OCI-LY7 (cell line): ENCODE results near the gene CTDSPL. TPM values are rescaled to one million over a fixed set of nuclear protein-coding genes. Genes with fewer than 3 reads are reported as not detected.
"Not testable (repeated sequence)": the region's sequence is repeated elsewhere in the genome, so short reads cannot be mapped to it uniquely, and the experiment has no call there.

Experiments used
- BruUV-seq: library from RNA; stranded (reverse); fragments of 400-500 nt; replicated peaks from 2 replicates; lab custom pipeline; 2021; lab: Mats Ljungman, UMichigan
- CTCF ChIA-PET: fragments of 300-600 bp; sonication (Branson Sonifier 250); formaldehyde crosslinking; loops from one replicate; lab custom pipeline; 2022; ENCODE audit warnings: antibody characterized with exemption; ENCODE audit not compliant: unreplicated experiment; lab: Charles Lee
- POLR2A ChIA-PET: fragments of 300-600 bp; sonication (Branson Sonifier 250); formaldehyde crosslinking; loops from one replicate; lab custom pipeline; 2022; ENCODE audit warnings: antibody characterized with exemption; lab: Charles Lee
- DNase-seq: peaks from one replicate; pipeline ENCODE4 v3.0.0-alpha.2; 2015; ENCODE audit warnings: low spot score
- H2AFZ ChIP-seq: fragments of 200-600 bp; sonication (generic), shearing (Covaris generic); 2 replicates; pipeline ENCODE4 v1.6.1; 2014; ENCODE audit warnings: mild to moderate bottlenecking, antibody characterized with exemption, low read length, moderate library complexity
- H3K27ac ChIP-seq: fragments of 200-600 bp; sonication (generic); 2 replicates; pipeline ENCODE4 v1.5.1; 2014; ENCODE audit warnings: mixed run types, low read depth, mild to moderate bottlenecking, moderate library complexity, low read length, inconsistent platforms; ENCODE audit not compliant: poor library complexity, severe bottlenecking
- H3K36me3 ChIP-seq: fragments of 200-600 bp; sonication (generic); 2 replicates; pipeline ENCODE4 v1.6.1; 2014; ENCODE audit warnings: mild to moderate bottlenecking, antibody characterized with exemption, low read length, moderate library complexity, mixed read lengths; ENCODE audit not compliant: insufficient read depth
- H3K4me1 ChIP-seq: fragments of 200-600 bp; sonication (generic); 2 replicates; pipeline ENCODE4 v1.5.1; 2014; ENCODE audit warnings: mild to moderate bottlenecking, low read length; ENCODE audit not compliant: insufficient read depth, poor library complexity, severe bottlenecking
- H3K4me2 ChIP-seq: fragments of 200-600 bp; sonication (generic); 2 replicates; pipeline ENCODE4 v1.6.1; 2014; ENCODE audit warnings: mild to moderate bottlenecking, low read length
- H3K4me3 ChIP-seq: fragments of 200-600 bp; sonication (generic); 2 replicates; pipeline ENCODE4 v1.5.1; 2014; ENCODE audit warnings: mild to moderate bottlenecking, low read depth, low read length; ENCODE audit not compliant: poor library complexity, severe bottlenecking
- H3K79me2 ChIP-seq: fragments of 200-600 bp; sonication (generic); 2 replicates; pipeline ENCODE4 v1.6.1; 2016; ENCODE audit warnings: low read depth, mild to moderate bottlenecking, low read length, moderate library complexity, mixed read lengths; ENCODE audit not compliant: insufficient read depth
- H3K9me2 ChIP-seq: fragments of 200-600 bp; sonication (generic); 2 replicates; pipeline ENCODE4 v1.6.1; 2016; ENCODE audit warnings: mild to moderate bottlenecking, low read length, mixed read lengths; ENCODE audit not compliant: insufficient read depth
- H3K9me3 ChIP-seq: fragments of 200-600 bp; sonication (generic); 2 replicates; pipeline ENCODE4 v1.6.1; 2014; ENCODE audit warnings: mild to moderate bottlenecking, mixed run types, low read length, mixed read lengths
- H4K20me1 ChIP-seq: fragments of 200-600 bp; sonication (generic); 2 replicates; pipeline ENCODE4 v1.6.1; 2014; ENCODE audit warnings: mild to moderate bottlenecking, antibody characterized with exemption, low read length, moderate library complexity, mixed read lengths; ENCODE audit not compliant: insufficient read depth
- EZH2phosphoT487 ChIP-seq: fragments of 200-600 bp; sonication (generic); IDR thresholded peaks from 2 replicates; pipeline ENCODE4 v1.6.1; 2018; ENCODE audit warnings: low read depth, borderline replicate concordance, mild to moderate bottlenecking, mixed run types, antibody characterized with exemption, low read length, moderate library complexity, mixed read lengths
- intact Hi-C: fragments of 100-400 bp; cut with micrococcal nuclease; formaldehyde crosslinking; loops from one replicate; pipeline ENCODE4 v1.10.0; 2022; ENCODE audit not compliant: unreplicated experiment
- total RNA-seq, 2 experiments: library from RNA; depleted of rRNA in 1 of 2; stranded (reverse); fragments of >200 nt in 1 of 2; shearing (Covaris generic) in 1 of 2; gene quantifications; 2 replicates each; pipeline ENCODE4 v1.2.3, GENCODE V29; 2014 to 2022
- TF ChIP-seq, protein P1 (sequence below): fragments of 200-600 bp; sonication (generic); conservative IDR thresholded peaks from 2 replicates; pipeline ENCODE4 v1.5.1; 2014; ENCODE audit warnings: mild to moderate bottlenecking, antibody characterized with exemption, low read length, moderate library complexity, mixed read lengths

Gene CTDSPL
- total RNA-seq, 2 experiments from 2014 or later: 0.38 TPM; not detected in 1

DNA sequence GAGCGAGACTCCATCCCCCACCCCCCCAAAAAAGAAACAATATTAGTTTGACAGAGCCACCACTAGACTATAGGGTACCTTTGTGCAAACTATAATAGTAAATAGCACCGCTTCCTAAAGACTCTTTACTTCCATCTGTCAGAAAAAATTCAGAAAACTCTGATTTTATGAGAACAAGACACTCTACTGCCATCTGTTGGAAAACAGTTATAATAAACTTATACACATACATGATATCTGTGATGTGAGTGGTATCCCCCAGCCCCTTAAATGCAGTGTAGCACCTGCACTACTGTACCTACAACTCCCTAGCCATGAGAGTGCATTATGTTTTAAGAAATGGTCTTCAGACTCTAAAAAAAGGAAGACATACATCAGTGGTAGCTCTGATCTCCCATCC is 47.1 kb upstream of the CTDSPL start:
- Histone ChIP-seq H3K9me3 (no peaks in the 10 kb centered on the region), H3K79me2 (no peaks in the 10 kb centered on the region), H3K4me1 (peaks cover 9% of the 10 kb centered on the region), H3K4me2 (no peak overlapping the region), H3K36me3 (no peaks in the 10 kb centered on the region), H4K20me1 (no peaks in the 10 kb centered on the region), H3K9me2 (no peaks in the 10 kb centered on the region), H3K4me3 (no peak overlapping the region), H3K27ac (no peak overlapping the region), H2AFZ (no peak overlapping the region)
- POLR2A ChIA-PET: no interaction called here
- intact Hi-C loops: no loop called here
- no peak for TF ChIP-seq EZH2phosphoT487
- TF ChIP-seq, protein P1, sequence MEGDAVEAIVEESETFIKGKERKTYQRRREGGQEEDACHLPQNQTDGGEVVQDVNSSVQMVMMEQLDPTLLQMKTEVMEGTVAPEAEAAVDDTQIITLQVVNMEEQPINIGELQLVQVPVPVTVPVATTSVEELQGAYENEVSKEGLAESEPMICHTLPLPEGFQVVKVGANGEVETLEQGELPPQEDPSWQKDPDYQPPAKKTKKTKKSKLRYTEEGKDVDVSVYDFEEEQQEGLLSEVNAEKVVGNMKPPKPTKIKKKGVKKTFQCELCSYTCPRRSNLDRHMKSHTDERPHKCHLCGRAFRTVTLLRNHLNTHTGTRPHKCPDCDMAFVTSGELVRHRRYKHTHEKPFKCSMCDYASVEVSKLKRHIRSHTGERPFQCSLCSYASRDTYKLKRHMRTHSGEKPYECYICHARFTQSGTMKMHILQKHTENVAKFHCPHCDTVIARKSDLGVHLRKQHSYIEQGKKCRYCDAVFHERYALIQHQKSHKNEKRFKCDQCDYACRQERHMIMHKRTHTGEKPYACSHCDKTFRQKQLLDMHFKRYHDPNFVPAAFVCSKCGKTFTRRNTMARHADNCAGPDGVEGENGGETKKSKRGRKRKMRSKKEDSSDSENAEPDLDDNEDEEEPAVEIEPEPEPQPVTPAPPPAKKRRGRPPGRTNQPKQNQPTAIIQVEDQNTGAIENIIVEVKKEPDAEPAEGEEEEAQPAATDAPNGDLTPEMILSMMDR: peak; percentile 74
- CTCF ChIA-PET: no interaction called here
- DNase-seq: peak; percentile 39
- no TSS peak for BruUV-seq

DNA sequence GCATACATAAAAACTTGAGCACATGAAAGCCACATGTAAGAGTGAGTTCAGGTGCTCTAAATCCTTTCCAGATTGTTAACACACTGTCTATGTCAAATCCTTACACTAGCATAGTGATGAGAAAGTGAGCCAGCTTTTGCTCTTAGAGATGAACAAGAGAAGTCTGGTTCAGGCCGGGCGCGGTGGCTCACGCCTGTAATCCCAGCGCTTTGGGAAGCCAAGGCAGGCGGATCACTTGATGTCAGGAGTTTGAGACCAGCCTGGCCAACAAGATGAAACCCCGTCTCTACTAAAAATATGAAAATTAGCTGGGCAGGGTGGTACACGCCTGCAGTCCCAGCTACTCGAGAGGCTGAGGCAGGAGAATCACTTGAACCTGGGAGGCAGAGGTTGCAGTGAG is 46.5 kb upstream of the CTDSPL start:
- CTCF ChIA-PET, BruUV-seq, H3K9me2 ChIP-seq, H3K4me3 ChIP-seq, H2AFZ ChIP-seq, H3K36me3 ChIP-seq, H3K79me2 ChIP-seq, POLR2A ChIA-PET, H3K27ac ChIP-seq, H3K4me2 ChIP-seq, H3K4me1 ChIP-seq, intact Hi-C loops, H3K9me3 ChIP-seq, H4K20me1 ChIP-seq, DNase-seq: not testable (repeated sequence)

DNA sequence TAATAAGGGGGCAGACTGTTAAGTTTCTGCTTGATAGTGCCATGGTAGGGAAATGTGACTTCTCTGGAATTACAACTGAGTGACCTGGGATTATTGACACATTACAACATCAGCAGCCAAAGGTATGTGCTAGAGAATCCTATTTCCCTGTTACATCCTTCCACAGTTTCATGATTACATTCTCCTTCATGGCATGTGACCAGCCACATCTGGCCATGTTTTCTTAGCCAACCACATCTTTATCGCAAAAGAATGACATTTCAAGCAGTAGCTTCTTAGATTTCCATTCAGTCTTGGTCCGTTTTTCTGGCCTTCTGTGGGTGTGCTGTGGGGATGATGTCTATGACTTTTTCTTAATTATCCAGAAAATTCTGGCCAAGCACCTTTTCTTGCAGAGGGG is 45.4 kb upstream of the CTDSPL start:
- Histone ChIP-seq H3K9me3 (no peaks in the 10 kb centered on the region), H3K4me2 (no peak overlapping the region), H3K79me2 (no peaks in the 10 kb centered on the region), H3K4me3 (no peak overlapping the region), H4K20me1 (no peaks in the 10 kb centered on the region), H3K27ac (no peak overlapping the region), H3K4me1 (peaks cover 9% of the 10 kb centered on the region), H3K9me2 (no peaks in the 10 kb centered on the region), H2AFZ (no peak overlapping the region), H3K36me3 (no peaks in the 10 kb centered on the region)
- TF ChIP-seq, protein P1: no peak
- TF ChIP-seq EZH2phosphoT487: no peak
- no peak for DNase-seq
- BruUV-seq: no TSS peak
- intact Hi-C loops: no loop called here
- ChIA-PET POLR2A (interaction anchor here (0.6 kb wide), 1 partner anchor 80 kb away, joined by 3 read pairs; no protein-coding TSS in a partner anchor), CTCF (no interaction called here)
